Head of caudate nucleus (tissue), 42 donors: ENCODE results near the gene WDR20.

Experiments used
- DNase-seq, 42 donors: peaks; one replicate each; pipeline versions ENCODE4 v3.0.0 to v3.0.0-alpha.2; 2020 to 2021; ENCODE audit warnings: mixed read lengths in 7 of 42
- intact Hi-C: fragments of 100-400 bp; cut with DNase I; formaldehyde crosslinking; loops from one replicate; pipeline ENCODE4 v1.15.0; 2022

Gene WDR20

DNA sequence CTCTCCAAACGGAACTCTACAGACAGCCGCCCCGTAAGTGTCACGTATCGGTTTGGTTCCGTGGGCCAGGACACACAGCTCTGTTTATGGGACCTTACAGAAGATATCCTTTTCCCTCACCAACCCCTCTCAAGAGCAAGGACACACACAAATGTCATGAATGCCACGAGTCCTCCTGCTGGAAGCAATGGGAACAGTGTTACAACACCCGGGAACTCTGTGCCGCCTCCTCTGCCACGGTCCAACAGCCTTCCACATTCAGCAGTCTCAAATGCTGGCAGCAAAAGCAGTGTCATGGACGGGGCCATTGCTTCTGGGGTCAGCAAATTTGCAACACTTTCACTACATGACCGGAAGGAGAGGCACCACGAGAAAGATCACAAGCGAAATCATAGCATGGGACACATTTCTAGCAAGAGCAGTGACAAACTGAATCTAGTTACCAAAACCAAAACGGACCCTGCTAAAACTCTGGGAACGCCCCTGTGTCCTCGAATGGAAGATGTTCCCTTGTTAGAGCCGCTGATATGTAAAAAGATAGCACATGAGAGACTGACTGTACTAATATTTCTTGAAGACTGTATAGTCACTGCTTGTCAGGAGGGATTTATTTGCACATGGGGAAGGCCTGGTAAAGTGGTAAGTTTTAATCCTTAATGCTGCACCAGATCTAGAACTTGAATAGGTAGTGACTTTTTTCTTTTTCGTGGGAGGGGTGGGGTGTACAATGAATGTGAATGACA, 69.7 kb downstream of the WDR20 start:
- intact Hi-C loops = no loop called here
- peak in 41 of 42 donors; percentile 50 to 91 (median 77) for DNase-seq

DNA sequence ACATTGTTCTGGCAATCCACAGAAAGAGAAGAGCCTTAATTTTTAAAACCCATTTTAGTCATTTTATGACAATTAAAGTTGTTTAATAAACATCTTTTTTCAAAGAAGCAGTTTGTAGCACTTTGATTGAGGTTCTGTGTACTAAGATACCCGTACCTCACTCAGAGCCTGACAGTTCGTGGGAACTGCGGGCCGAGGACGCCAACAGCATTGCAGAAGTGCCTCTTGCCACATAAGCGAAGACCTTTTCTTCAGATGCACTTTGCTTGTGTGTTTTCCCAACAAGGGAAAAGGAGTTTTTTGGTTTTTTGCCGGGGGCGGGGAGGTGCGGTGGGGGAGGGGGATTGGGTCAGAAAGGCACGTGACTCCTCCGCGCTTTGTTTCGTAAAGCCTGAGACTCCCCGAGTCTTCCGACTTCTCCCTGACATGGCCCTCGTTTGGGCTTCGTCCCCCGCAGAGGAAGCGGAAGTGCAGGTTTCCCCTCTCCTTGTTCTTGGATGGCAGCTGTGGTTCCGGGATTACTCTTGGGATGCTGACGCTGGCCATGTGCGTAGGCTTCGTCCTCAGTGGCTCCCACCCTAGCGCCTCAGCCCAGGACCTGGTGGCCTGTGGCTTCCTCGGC, 70.8 kb downstream of the WDR20 start:
- intact Hi-C loops = loop anchor here (10.0 kb wide), 2 partner anchors 66 to 116 kb away; no protein-coding TSS in a partner anchor
- DNase-seq = no peak

DNA sequence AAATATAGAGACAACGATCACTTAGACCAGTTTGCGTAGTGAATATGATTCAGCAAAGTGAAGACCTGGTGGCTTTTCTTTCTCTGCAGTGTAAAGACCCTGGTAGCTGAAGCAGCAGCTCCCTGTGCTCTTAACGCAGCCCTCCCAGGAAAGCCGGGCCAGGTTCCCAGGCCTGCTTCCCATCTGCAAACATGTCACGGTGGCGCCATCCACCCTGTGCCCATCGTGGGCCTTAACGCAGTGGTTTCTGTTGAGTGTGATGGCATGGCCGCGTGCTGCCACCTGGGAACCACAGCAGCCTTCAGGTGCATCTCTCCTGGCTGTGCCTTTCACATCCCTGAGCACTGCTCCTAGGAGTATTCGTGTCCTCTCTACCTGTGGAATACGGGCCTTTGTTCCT, 71.5 kb downstream of the WDR20 start:
- intact Hi-C loops = loop anchor here (10.0 kb wide), 2 partner anchors 66 to 116 kb away; no protein-coding TSS in a partner anchor
- no peak for DNase-seq

DNA sequence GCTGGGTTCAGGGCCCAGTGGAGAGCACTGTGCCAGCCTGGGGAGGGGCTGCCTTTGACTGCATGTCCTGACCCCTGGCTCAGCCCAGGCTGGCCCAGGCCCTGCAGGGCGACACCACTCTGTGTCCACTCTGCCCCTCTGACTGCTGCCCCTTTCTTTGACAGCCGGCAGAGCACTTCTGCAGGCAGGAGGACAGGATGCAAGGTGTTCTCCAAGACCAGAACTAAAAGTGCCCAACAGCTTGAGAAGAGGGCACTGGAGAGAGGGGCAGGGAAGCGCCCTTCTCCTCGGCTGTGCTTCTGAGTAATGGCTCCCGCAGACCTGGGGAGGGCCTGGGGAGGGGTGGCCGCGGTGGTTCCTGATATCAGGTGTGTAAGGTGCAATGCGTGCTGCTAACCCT, 72.7 kb downstream of the WDR20 start:
- DNase-seq = no peak
- intact Hi-C loops = loop anchor here (10.0 kb wide), 2 partner anchors 68 to 118 kb away; no protein-coding TSS in a partner anchor

DNA sequence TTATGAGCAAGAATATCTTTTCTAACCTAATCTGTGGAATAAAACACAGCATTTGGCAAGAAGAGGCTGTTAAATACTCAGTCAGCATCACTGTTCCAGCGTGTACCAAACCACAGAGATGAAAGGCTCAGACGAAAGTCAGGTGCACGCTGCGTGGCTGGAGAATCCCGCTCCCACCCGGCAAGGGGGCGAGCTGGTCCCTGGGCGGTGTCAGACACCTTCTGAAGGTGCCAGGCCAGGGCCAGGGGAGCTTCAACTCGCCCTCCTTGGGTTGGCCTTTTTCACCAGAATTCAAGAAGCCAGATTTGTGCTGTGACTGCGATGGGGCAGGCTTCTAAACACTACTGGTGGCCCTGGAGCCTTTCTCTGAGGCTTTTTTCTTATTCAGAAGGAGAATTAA, 73.1 kb downstream of the WDR20 start:
- intact Hi-C loops = loop anchor here (10.0 kb wide), 2 partner anchors 68 to 118 kb away; no protein-coding TSS in a partner anchor
- DNase-seq = no peak

DNA sequence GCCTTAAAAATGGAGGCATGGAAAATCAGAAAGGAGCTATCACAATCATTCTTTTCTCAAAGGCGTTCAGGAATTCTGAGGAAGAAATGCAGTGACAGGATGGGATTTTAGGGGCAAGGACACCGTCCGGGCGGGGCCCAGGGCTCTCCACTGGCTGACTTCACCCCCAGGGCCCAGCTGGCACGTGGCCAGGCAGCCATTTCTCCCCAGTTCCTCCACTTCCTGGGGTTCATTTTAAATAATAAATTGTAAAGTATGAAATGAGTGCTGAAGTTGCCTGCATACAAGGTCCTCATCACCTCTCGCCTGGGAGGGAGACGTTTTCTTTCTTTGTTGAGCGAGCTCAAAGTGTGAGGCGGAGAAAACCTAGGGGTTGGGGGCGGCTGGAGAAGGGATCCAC, 73.8 kb downstream of the WDR20 start:
- DNase-seq = no peak
- intact Hi-C loops = loop anchor here (10.0 kb wide), 2 partner anchors 69 to 119 kb away; no protein-coding TSS in a partner anchor

DNA sequence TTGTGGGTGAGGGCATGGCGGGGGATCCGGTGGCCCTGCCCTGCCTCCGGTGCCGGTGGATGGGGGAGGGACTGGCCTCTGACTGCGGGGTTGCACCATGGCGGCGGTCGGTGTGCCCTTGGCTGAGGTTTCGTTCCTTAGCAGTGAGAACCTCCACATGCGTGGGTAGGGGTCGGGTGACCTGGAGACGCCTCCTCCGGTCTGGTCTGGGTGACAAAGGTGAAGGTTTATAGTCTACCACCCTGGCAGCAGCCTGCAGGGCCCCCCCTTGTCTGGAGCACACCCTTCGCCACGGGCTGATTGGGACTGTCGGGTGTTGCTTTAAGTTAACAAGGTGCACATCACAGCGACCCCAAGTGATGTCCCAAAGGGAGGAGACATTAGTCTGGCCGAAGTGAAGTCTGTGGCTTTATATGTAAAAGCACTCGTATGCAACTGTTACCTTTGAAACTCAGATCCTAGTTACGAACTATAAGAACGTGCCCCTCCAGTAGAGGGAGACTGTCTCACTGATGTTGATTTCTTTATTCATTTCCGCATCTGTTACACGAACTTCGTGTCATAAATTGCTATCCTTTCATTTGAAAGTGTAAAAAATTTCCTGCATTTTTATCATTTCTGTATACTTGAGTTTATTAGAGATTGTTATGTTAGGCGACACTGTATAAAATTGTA, 74.4 kb downstream of the WDR20 start:
- peak in 1 of 42 donors; percentile 16 for DNase-seq
- intact Hi-C loops = loop anchor here (10.0 kb wide), 2 partner anchors 69 to 119 kb away; no protein-coding TSS in a partner anchor

DNA sequence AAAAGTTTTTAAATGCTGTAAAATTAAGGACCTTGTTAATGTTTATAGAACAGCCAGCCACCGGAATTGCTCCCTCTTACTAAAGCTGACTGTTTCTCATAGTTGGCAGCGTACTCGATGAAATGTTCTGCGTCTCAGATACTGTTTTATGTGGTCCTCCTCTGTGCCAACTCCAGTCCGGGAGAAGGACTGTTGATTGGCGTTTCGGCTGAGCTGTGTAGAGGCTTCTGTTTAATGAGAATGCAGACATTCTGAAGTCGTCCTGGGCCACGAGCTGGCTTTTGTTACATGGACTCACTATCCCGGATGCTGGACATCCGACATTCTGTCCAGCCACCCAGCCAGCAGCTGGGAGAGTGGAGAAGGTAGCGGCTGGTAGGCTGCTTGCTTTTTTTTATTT, 75.4 kb downstream of the WDR20 start:
- intact Hi-C loops = loop anchor here (10.0 kb wide), 2 partner anchors 70 to 120 kb away; no protein-coding TSS in a partner anchor

DNA sequence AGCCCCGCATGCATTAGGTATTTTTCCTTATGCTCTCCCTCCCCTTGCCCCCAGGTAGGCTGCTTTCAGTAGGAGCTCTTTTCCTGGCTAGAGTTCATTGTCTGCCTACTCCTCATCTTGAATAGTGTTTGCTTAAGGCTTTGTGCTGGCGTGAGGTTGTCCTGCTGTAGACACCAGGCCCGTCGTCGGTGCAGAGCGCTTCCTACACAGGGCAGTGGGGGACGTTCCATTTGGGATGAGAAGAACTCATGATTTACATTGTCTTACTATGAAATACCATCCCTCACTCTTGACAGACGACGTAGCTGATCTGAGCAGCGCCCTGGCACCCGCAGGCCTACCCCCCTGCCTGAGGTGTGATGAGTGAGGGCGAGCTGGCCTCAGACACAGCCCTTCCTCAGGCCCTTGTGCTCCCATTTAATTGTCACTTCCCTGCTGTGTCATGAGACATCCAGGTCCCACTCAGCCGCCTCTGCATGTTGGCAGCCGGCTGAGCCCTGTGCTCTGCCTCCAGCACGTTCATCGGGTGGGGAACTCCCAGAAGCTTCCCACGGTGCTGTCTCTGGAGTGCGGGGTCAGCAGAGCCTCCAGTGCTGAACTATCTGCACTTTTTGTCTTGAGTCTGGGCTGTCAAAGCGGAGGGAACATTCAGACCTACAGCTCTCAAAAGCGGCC, 76.0 kb downstream of the WDR20 start:
- intact Hi-C loops = loop anchor here (10.0 kb wide), 2 partner anchors 71 to 121 kb away; no protein-coding TSS in a partner anchor
- DNase-seq = peak in 39 of 42 donors; percentile 37 to 89 (median 68)

More for the DNA sequence above, 75.4 kb downstream of the WDR20 start:
- peak in 41 of 42 donors; percentile 22 to 89 (median 69) for DNase-seq

DNA sequence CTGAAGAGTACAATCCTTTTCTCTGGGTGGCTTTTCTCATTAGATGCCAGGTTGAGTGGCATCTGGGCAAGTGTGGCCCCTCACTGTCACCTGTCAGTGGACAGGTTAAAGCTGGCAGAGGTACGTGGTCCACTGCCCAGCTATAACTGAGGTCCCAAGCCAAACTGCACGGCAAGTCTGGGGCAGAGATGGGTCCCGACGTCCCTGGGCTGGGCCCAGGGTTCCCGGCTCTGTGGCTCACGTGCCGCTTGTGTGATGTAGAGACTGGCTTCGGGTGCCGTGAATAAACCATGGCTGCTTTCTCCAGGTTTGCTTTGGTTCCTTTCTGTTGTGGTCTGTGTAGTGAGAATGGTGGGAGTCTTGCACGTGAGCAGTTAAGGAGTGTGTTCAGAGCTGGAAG, 77.7 kb downstream of the WDR20 start:
- intact Hi-C loops = loop anchor here (10.0 kb wide), 2 partner anchors 73 to 123 kb away; no protein-coding TSS in a partner anchor
- no peak for DNase-seq

DNA sequence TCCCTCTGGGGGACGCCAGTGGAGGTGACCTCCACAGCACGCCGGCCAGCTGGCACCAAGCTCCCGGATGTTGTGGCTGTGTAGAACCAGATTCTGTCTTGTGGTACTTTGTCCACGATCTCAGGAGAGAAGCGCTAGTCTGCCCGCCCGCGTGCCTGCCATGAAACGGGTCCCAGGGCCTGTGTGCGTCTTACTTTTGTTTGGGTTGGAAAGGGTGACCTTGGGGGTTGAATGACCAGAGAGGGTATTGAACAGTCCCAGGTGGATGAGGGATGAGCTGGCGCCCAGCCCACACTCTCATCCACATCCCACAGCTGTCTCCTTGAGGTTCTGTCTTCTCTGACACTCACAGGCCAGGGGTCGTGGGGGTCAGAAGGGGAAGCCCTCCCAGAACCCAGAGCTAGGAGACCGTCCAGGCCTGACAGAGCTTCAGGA, 78.3 kb downstream of the WDR20 start:
- DNase-seq = no peak
- intact Hi-C loops = loop anchor here (10.0 kb wide), 2 partner anchors 73 to 123 kb away; no protein-coding TSS in a partner anchor

DNA sequence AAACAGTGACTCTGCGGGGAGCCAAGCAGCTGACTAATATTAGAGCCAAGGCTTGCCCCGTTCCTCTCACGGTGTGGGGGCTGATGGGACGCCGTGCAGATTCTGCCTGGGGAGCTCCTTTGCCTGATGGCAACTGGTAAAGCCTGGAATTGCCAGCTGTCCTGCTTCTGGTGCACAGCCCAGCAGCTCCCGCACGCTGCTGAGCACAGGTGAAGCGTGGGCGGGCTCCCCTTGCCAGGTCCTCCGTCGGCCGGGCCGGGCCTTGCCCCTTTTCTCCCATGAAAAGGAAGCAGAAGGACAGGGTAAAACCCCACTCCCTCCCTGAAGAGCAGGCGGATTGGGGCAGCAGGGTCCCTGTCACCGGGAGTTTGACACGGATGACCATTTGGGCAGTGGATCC, 79.0 kb downstream of the WDR20 start:
- DNase-seq = peak in 26 of 42 donors; percentile 31 to 83 (median 59)

DNA sequence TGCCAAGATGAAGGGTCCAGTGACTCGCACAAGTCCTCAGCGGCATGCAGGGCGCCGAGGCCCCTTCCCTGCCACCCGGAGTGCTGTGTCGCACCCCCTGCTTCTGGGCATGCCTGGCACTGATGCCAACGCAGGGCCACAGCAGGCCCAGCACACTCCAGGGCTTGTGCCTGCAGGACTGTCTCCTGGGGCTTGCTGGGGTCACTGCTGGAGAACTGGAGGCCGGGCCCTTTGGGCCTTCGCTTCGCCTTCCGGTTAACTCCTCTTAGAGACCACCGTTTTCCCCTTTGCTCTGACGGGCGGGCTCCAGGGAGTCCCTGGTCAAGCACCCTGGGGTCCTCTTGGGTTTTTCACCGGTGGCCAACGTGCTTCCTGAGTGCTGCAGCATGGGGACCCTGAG, 79.6 kb downstream of the WDR20 start:
- intact Hi-C loops = loop anchor here (10.0 kb wide), 2 partner anchors 75 to 125 kb away; no protein-coding TSS in a partner anchor
- no peak for DNase-seq

More for the DNA sequence above, 79.0 kb downstream of the WDR20 start:
- intact Hi-C loops = loop anchor here (10.0 kb wide), 2 partner anchors 74 to 124 kb away; no protein-coding TSS in a partner anchor

DNA sequence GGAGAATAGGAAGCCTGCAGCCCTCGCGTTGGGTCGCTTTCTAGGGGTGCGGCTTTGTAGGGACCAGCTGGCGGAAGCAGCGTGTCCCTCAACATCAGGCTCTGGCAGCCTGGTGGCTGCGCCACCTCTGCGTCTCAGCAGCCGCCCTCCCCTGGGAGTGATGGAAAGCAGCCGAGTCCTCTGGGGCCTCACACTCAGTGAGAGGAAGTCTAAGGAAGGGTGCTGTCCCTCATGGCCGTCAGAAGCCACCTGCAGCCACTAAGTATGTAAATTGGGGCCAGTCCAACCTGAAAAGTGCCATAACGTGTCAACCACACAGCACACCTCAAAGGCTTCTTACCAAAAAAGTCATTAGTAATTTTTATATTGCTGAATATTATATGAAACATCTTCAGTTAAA, 80.3 kb downstream of the WDR20 start:
- intact Hi-C loops = no loop called here
- no peak for DNase-seq

DNA sequence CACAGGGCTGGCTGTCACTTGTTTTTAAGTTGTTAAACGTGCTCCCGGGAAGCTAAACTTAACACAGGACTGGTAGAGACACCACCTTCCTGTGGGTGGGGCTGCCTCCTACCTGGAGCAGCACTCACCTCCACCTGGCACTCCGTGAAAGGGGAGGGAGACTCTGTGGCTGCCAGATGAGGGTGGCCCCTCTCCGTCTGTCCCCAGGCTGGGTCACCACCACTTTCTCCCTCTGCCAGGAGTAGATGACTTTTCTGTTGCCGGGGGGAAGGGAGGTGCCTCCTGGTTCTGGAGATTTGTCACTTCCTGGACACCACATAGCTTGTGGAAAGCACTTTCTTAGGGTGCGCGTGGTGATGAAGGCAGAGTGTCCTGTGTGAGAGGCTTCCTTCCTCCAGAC, 81.3 kb downstream of the WDR20 start:
- intact Hi-C loops = no loop called here
- no peak for DNase-seq

DNA sequence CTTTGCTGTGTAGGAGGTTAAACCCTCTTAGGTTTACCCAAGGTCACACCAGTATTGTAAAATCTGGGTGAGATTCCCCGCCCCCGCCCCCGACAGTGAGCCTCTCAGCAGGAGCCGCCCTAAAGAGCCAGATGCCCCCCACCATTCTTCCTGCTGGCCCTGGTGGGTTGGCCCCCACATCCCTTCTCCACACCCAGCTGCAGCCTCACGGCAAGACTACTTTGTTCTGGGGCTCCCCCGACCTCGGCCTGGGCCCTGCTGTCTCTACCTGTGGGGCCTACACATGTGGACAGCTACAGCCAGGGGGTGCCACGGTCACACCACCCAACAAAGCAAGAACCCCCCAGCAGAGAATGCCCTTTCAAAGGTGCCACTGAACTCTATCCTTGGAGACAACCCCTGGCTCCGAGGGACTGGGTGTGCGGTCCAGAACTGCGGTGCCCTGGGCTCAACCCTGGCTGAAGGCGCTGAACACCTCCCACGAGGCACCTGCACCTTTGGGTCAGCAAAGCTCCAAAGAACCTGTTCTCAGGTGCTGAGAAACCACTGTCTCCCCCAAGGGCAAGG, 82.4 kb downstream of the WDR20 start:
- no peak for DNase-seq
- intact Hi-C loops = no loop called here

DNA sequence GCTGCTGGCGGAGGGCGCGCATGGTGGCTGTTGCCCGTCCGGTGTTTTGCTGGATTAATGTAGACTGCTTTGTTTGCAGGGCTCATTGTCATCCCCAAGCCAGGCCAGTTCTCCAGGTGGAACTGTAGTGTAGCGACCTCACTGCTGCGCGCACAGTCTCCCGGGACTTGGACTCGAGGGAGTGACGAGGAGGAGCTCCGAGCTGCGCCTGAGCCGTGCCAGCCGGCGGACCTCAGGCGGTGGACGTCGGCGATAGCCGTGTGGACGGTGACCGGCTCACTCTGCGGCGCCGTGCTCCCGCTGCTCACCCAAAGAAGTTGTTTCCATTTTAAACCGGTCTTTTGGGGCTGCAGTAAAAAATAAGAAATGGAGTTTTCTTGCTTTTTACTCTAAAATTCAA, 83.1 kb downstream of the WDR20 start:
- intact Hi-C loops = no loop called here
- no peak for DNase-seq

DNA sequence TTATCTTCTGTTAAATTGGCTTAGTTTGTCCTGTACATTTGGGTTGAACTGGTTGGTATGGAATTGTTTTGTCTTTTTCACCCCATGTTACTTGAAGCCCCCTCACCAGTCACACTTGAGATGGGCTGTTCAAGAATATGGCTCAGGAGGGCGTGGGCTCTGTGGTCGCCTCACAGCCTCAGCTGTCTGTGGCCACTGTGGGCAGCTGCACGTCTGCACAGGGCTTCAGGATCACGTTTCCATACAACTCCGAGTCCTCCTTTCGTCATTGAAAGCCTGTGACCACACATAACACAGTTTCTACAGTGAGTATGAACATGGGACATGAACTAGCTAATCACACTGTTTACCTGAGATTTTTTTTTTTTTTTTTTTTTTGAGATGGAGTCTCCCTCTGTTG, 84.0 kb downstream of the WDR20 start:
- intact Hi-C loops = no loop called here

More for the DNA sequence above, 84.0 kb downstream of the WDR20 start:
- DNase-seq = no peak
